HCT116 (cell line): ENCODE data around the gene PLD5. TPM values are rescaled to one million over a fixed set of nuclear protein-coding genes. Genes with fewer than 3 reads are reported as not detected.

ENCODE experiments used
- ATAC-seq: fragments of 200-7000 bp; cut with Tn5 transposase; 2 replicates; pipeline ENCODE4 v1.9.1; 2020; ENCODE audit warnings: mild to moderate bottlenecking, moderate library complexity
- BruUV-seq: library from RNA; stranded (reverse); fragments of 400-500 nt; replicated peaks from 2 replicates; lab custom pipeline; 2021; lab: Mats Ljungman, UMichigan
- CTCF ChIA-PET: fragments of 300-600 bp; sonication (Branson Sonifier 250); formaldehyde crosslinking; loops from one replicate; lab custom pipeline; 2021; ENCODE audit warnings: antibody characterized with exemption; lab: Charles Lee
- POLR2A ChIA-PET: fragments of 300-600, 350-600 bp; sonication (Branson Sonifier 250); formaldehyde crosslinking; loops from one replicate; lab custom pipeline; 2021; ENCODE audit warnings: antibody characterized with exemption; lab: Charles Lee
- RAD21 ChIA-PET, 2 experiments: fragments of 300-600 bp; sonication (Branson Sonifier 250); formaldehyde crosslinking; loops; one replicate each; lab custom pipeline; 2023; ENCODE audit warnings: low total read pairs in 2 of 2; ENCODE audit not compliant: uncharacterized antibody in 2 of 2, unreplicated experiment in 2 of 2, low non-redundant PET in 1 of 2; lab: Charles Lee
- DNase-seq: peaks from one replicate; pipeline ENCODE4 v3.0.0-alpha.2; 2010; ENCODE audit warnings: low read depth, low spot score
- H2AFZ ChIP-seq: fragments of 200-600 bp; shearing (Covaris generic), sonication (generic); 2 replicates; pipeline ENCODE4 v1.6.1; 2017; ENCODE audit warnings: low read depth, mixed run types, mixed read lengths, antibody characterized with exemption, low read length; ENCODE audit not compliant: poor library complexity, severe bottlenecking
- H3K27ac ChIP-seq: 2 replicates; pipeline ENCODE4 v1.5.1; 2012; ENCODE audit warnings: low read depth, low read length
- H3K27me3 ChIP-seq: fragments of 200-600 bp; sonication (generic); 2 replicates; pipeline ENCODE4 v1.6.1; 2016; ENCODE audit warnings: mixed run types, low read length, mixed read lengths; ENCODE audit not compliant: insufficient read depth
- H3K36me3 ChIP-seq, 2 experiments: fragments of 200-500 bp in 1 of 2; fragments of 200-600 bp in 1 of 2; sonication (Bioruptor generic) in 1 of 2; sonication (generic) in 1 of 2; 2 replicates each; pipeline versions ENCODE4 v1.5.1 to v1.6.1; 2014 to 2016; ENCODE audit warnings: low read length in 2 of 2, inconsistent platforms in 1 of 2, mixed read lengths in 1 of 2, mixed run types in 1 of 2; ENCODE audit not compliant: insufficient read depth in 2 of 2, control insufficient read depth in 1 of 2
- H3K4me1 ChIP-seq, 2 experiments: fragments of 200-600 bp in 1 of 2; sonication (generic) in 1 of 2; 2 replicates each; pipeline versions ENCODE4 v1.5.1 to v1.6.1; 2012 to 2017; ENCODE audit warnings: low read length in 2 of 2, inconsistent platforms in 1 of 2, mild to moderate bottlenecking in 1 of 2, mixed read lengths in 1 of 2, mixed run types in 1 of 2, moderate library complexity in 1 of 2; ENCODE audit not compliant: insufficient read depth in 2 of 2, control insufficient read depth in 1 of 2
- H3K4me2 ChIP-seq: fragments of 200-600 bp; sonication (generic); 2 replicates; pipeline ENCODE4 v1.6.1; 2017; ENCODE audit warnings: mixed run types, low read length, mixed read lengths
- H3K4me3 ChIP-seq, 2 experiments: fragments of 200-600 bp in 1 of 2; sonication (generic) in 1 of 2; replicated peaks in 1 of 2; 2 replicates each; pipeline ENCODE4 v1.5.1; 2011 to 2016; ENCODE audit warnings: low read length in 2 of 2, control low read depth in 1 of 2, low read depth in 1 of 2, mild to moderate bottlenecking in 1 of 2, mixed read lengths in 1 of 2, mixed run types in 1 of 2
- H3K79me2 ChIP-seq: fragments of 200-600 bp; sonication (generic); 2 replicates; pipeline ENCODE4 v1.6.1; 2017; ENCODE audit warnings: mild to moderate bottlenecking, mixed run types, low read length, moderate library complexity, mixed read lengths; ENCODE audit not compliant: insufficient read depth
- H3K9ac ChIP-seq: fragments of 200-600 bp; sonication (generic); 2 replicates; pipeline ENCODE4 v1.6.1; 2016; ENCODE audit warnings: low read length, mixed read lengths
- H3K9me2 ChIP-seq: fragments of 200-600 bp; sonication (generic), shearing (Covaris generic); 2 replicates; pipeline ENCODE4 v1.6.1; 2017; ENCODE audit warnings: mixed run types, mild to moderate bottlenecking, moderate library complexity; ENCODE audit not compliant: insufficient read depth
- H3K9me3 ChIP-seq, 2 experiments: fragments of 200-500 bp in 1 of 2; fragments of 200-600 bp in 1 of 2; sonication (Bioruptor generic) in 1 of 2; sonication (generic) in 1 of 2; 2 replicates each; pipeline ENCODE4 v1.6.1; 2014 to 2017; ENCODE audit warnings: low read length in 2 of 2, mixed read lengths in 2 of 2, inconsistent platforms in 1 of 2, low read depth in 1 of 2, mild to moderate bottlenecking in 1 of 2, mixed run types in 1 of 2, moderate library complexity in 1 of 2; ENCODE audit not compliant: control insufficient read depth in 1 of 2, insufficient read depth in 1 of 2
- H4K20me1 ChIP-seq: fragments of 200-600 bp; sonication (generic), shearing (Covaris generic); 2 replicates; pipeline ENCODE4 v1.6.1; 2017; ENCODE audit warnings: mixed run types, mild to moderate bottlenecking, moderate library complexity; ENCODE audit not compliant: insufficient read depth
- CBX3 ChIP-seq: IDR thresholded peaks from 2 replicates; pipeline ENCODE4 v1.6.1; 2012; ENCODE audit warnings: low read depth
- CTCF ChIP-seq, 3 experiments: fragments of 200-600 bp in 1 of 3; sonication (generic) in 1 of 3; IDR thresholded peaks in 2 of 3; conservative IDR thresholded peaks in 1 of 3; 2 replicates each; pipeline ENCODE4 v1.5.1; 2012 to 2017; ENCODE audit warnings: low read depth in 2 of 3, low read length in 2 of 3, antibody characterized with exemption in 1 of 3, borderline replicate concordance in 1 of 3, control low read depth in 1 of 3, mild to moderate bottlenecking in 1 of 3, mixed read lengths in 1 of 3, mixed run types in 1 of 3, moderate library complexity in 1 of 3; ENCODE audit not compliant: insufficient read depth in 1 of 3
- EGR1 ChIP-seq: IDR thresholded peaks from 2 replicates; pipeline ENCODE4 v1.6.1; 2012; ENCODE audit warnings: low read depth
- EZH2 ChIP-seq: fragments of 200-600 bp; sonication (generic); IDR thresholded peaks from 2 replicates; pipeline ENCODE4 v1.6.1; 2017; ENCODE audit warnings: antibody characterized with exemption, mixed run types
- FOSL1 ChIP-seq: IDR thresholded peaks from 2 replicates; pipeline ENCODE4 v1.6.1; 2012; ENCODE audit warnings: low read depth
- JUND ChIP-seq: IDR thresholded peaks from 2 replicates; pipeline ENCODE4 v1.6.1; 2012
- MAX ChIP-seq: IDR thresholded peaks from 2 replicates; pipeline ENCODE4 v1.6.1; 2012
- RAD21 ChIP-seq: IDR thresholded peaks from 2 replicates; pipeline ENCODE4 v1.6.1; 2012; ENCODE audit warnings: low read depth, mild to moderate bottlenecking
- REST ChIP-seq: IDR thresholded peaks from 2 replicates; pipeline ENCODE4 v1.6.1; 2012; ENCODE audit warnings: low read depth
- YY1 ChIP-seq: IDR thresholded peaks from 2 replicates; pipeline ENCODE4 v1.6.1; 2011; ENCODE audit warnings: low read length, low read depth, moderate library complexity, mild to moderate bottlenecking; ENCODE audit not compliant: insufficient replicate concordance; ENCODE audit errors: extremely low read depth
- ZFX ChIP-seq: fragments of 450-650 bp; IDR thresholded peaks from 2 replicates; pipeline ENCODE4 v1.6.1; 2017
- ZNF274 ChIP-seq: fragments of 200-500 bp; sonication (Bioruptor generic); IDR thresholded peaks from 2 replicates; pipeline ENCODE4 v1.6.1; 2014; ENCODE audit warnings: mild to moderate bottlenecking, low read depth, low read length, inconsistent platforms
- intact Hi-C: fragments of 100-400 bp; cut with micrococcal nuclease; formaldehyde crosslinking; loops from 2 replicates; pipeline ENCODE4 v1.10.0; 2022
- total RNA-seq: library from RNA; stranded (reverse); gene quantifications from one replicate; pipeline ENCODE4 v1.2.1, GENCODE V29; 2021; ENCODE audit not compliant: unreplicated experiment

The PLD5 gene
- total RNA-seq, 1 experiment from 2014 or later = not detected

DNA sequence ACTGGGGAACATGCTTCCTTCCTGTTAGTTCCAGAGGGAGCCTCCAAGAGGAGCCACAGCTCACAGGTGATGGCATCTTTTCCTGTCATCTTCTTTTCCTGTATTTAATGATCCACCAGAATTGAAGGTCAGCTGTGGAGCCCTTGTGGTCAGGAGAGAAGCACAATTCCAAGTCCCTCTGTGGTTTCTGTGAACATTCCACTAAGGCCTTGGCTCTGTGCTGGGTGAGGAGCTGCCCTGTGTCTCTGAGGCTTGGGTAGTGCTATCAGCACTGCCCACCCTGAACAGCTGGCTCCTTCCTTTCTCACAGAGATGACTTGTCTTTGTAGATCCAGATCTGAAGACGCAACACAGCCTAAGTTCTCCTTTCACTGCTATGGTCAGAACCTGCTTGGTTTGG, 383.7 kb downstream of the PLD5 start:
- H4K20me1 ChIP-seq = no peaks in the 10 kb centered on the region
- no peak overlapping the region for H2AFZ ChIP-seq
- H3K9ac ChIP-seq = no peak overlapping the region
- BruUV-seq = no TSS peak
- no peak overlapping the region for H3K27ac ChIP-seq
- no peaks in the 10 kb centered on the region for H3K9me2 ChIP-seq
- no peak overlapping the region for H3K4me3 ChIP-seq
- ChIA-PET CTCF (no interaction called here), RAD21 (no interaction called here), POLR2A (no interaction called here)
- H3K79me2 ChIP-seq = no peaks in the 10 kb centered on the region
- no peaks in the 10 kb centered on the region for H3K9me3 ChIP-seq
- intact Hi-C loops = no loop called here
- H3K27me3 ChIP-seq = peaks cover 35% of the 10 kb centered on the region
- DNase-seq = no peak
- H3K4me2 ChIP-seq = no peak overlapping the region
- TF ChIP-seq CTCF (IDR thresholded peaks at IDR 0.05 in 2 of 3, conservative IDR thresholded peaks at IDR 0.05 in 1 of 3; ENCODE audit: borderline replicate concordance in 1 of 3, insufficient read depth in 1 of 3, low read depth in 2 of 3, low read length in 2 of 3) = no peak
- no peak for ATAC-seq
- H3K4me1 ChIP-seq = no peaks in the 10 kb centered on the region
- no peaks in the 10 kb centered on the region for H3K36me3 ChIP-seq

- H3K79me2 ChIP-seq = no peaks in the 10 kb centered on the region
- intact Hi-C loops = no loop called here
- ChIA-PET POLR2A (no interaction called here), RAD21 (no interaction called here), CTCF (no interaction called here)
- H3K4me1 ChIP-seq = no peaks in the 10 kb centered on the region
- no peak overlapping the region for H3K4me2 ChIP-seq
- no peaks in the 10 kb centered on the region for H4K20me1 ChIP-seq
- H3K9me2 ChIP-seq = no peaks in the 10 kb centered on the region
- H3K27ac ChIP-seq = no peak overlapping the region
- H3K27me3 ChIP-seq = peaks cover 41% of the 10 kb centered on the region
- no peak overlapping the region for H3K4me3 ChIP-seq
- no peak for DNase-seq
- ATAC-seq = no peak
- no peaks in the 10 kb centered on the region for H3K9me3 ChIP-seq
- no TSS peak for BruUV-seq
- H2AFZ ChIP-seq = no peak overlapping the region
- H3K9ac ChIP-seq = no peak overlapping the region
- no peaks in the 10 kb centered on the region for H3K36me3 ChIP-seq
- TF ChIP-seq ZFX (no peak), ZNF274 (no peak), REST (no peak), EZH2 (no peak), CTCF (IDR thresholded peaks at IDR 0.05 in 2 of 3, conservative IDR thresholded peaks at IDR 0.05 in 1 of 3; ENCODE audit: borderline replicate concordance in 1 of 3, insufficient read depth in 1 of 3, low read depth in 2 of 3, low read length in 2 of 3) (no peak), EGR1 (no peak), FOSL1 (no peak), RAD21 (no peak), MAX (no peak), CBX3 (no peak), JUND (no peak), YY1 (no peak)
Measured at GRCh38 chr1:242139986-242140385, 384.5 kb downstream of the PLD5 start.
